GM19455 (cell line): Measurements from ENCODE around the gene ST7.

Experiments used
- ATAC-seq: cut with Tn5 transposase; IDR thresholded peaks from one replicate; pipeline ENCODE4 v1.9.1; 2021; ENCODE audit not compliant: unreplicated experiment

ST7 gene

DNA sequence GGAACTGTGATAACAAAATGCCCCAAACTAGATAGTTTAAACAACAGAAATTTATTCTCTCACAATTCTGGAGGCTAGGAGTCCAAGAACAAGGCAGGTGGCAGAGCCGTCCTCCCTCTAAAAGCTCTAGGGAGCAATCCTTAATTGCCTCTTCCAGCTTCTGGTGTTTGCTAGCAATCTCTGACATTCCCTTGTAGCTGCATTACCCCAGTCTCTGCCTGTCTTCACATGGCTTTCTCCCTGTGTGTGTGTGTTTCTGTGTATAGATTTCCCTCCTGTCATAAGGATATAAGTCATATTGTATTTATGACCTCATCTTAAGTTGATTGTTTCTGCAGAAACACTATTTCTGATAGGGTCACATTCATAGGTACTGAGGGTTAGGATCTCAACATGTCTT, 192.0 kb downstream of the ST7 start:
- ATAC-seq: no peak

GRCh38 chr7:117146059-117146458, 192.8 kb downstream of the ST7 start:
- ATAC-seq: no peak

DNA sequence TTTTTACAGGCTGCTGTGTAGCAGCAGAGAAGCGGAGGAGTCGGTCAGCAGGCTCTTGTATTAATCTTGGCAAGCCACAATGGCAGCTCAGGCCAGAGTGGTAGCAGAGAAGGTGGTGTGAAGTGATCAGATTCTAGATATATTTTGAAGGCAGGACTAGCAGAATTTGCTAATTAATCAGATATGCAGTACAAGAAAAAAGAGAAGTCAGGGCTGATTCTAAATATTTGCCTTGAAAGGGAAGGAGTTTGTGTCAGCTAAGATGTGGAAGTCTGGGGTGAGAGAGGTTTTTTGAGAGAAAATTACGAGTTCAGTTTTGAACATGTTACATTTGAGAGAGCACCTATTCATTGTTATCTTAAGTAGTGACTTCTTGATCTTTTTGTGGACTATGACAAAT, 193.2 kb downstream of the ST7 start:
- ATAC-seq: no peak

DNA sequence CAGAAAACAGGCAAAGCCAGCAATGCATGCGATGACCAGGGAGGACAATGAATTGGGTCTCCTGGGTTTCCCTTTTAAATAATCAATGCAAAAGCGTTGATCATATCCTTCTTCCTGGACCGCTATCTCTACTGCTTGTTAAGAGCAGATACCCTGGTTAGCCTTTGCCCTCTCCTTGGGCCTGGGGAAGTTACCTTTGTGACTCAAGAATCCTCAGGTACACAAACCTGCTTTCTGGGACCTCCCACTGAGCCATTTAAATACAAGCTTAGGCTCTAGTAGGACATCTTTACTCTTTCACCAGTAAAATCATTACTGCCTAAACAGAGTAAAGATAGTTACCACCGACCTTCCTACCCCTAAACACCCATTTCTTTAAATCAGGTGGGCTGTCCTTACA, 195.7 kb downstream of the ST7 start:
- no peak for ATAC-seq

DNA sequence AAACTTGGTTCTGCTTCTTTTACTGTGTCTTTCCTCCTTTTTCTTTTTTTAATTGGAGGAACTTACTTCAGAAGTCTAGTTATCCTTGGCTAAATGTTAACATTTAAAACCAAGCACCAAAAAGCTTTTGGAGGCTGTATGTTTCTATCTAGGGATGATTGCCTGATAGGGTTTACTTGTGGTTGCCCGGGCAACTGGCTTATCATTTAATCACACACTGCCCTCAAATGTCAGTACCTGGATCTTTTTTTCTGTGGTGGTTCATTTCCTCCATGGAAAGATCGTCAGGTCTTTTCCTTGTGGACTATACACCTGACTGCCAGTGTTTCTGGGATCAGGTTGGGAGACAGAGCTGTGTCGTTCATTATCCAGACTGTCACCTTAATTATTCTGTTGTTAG, 196.4 kb downstream of the ST7 start:
- ATAC-seq: no peak

- no peak for ATAC-seq
Observed at GRCh38 chr7:117152213-117153007, 199.1 kb downstream of the ST7 start.

DNA sequence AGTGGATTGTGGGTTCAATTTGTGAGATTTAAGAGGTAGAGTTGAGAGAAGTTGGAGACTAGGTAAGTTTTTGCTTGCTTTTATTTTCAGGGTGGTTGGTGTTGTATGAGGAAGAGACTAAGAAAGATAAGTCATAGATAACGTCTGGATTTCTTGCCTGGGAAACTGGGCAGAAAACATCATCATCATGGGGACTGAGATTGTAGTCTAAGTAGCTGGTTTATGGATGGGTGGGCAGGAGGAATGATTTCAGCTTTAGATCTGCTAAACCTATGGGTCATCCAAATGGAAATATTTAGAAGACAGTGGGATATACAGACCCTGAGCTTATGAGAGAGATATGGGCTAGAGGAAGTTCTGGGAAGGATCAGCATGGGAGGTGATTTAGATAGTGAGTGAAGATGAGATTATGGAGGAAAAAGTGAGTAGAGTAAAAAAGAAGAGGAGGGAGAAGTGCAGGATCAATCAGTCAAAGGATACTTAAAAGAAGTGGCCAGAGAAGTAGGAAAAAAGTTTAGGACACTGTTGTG, 199.8 kb downstream of the ST7 start:
- ATAC-seq: no peak

- no peak for ATAC-seq
Observed at GRCh38 chr7:117154721-117155120, 201.4 kb downstream of the ST7 start.

GRCh38 chr7:117155694-117156093, 202.4 kb downstream of the ST7 start:
- ATAC-seq: no peak

- no peak for ATAC-seq
Observed at GRCh38 chr7:117157241-117158209, 204.2 kb downstream of the ST7 start.

DNA sequence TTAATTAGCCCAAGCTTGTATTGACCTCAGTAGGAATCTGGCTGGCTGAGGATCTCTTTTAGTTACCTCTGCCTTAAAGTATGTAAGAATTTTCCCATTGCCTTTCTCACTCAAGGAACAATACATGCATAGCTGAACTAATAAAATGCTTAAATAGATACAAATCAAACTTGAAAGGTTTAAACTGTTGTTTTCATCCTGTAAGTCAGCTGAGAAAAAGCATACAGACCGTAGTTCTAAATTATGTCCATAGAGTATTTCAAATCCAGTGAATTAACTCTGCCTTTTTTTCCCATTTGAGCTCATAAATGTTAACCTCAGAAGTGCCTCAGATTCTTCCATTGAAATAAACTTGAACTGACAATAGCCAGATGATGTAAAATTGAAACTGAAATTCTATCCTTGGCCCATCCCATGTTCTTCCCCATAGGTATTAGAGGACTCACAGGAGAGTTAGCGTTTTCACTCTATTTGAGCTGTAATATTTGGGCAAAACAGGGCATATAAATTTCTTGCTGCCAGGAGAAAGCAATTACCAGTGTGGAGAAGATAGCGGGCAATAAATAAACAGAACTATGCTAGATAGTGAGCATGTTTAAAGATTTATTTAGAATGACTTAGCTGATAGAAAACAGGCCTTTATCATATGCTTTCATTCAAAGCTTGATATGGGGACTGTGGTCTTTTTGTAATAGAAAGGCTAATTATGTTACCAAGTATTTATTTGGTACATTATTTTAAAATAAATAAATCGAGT, 205.8 kb downstream of the ST7 start:
- no peak for ATAC-seq

DNA sequence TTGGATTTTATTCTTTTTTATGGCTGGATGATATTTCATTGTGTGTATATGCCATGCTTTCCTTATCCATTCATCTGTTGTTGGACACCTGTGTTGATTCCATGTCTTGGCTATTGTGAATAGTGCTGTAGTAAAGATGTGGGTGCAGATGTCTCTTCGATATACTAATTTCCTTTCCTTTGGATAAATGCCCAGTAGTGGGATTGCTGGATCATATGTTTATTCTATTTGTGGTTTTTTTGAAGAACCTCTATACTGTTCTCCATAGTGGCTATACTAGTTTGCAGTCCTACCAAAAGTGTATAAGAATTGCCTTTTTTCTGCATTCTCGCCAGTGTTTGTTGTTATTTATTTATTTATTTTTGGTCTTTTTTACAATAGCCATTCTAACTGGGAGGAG, 209.8 kb downstream of the ST7 start:
- ATAC-seq: no peak

- ATAC-seq: no peak
Observed at GRCh38 chr7:117164620-117165019, 211.3 kb downstream of the ST7 start.

DNA sequence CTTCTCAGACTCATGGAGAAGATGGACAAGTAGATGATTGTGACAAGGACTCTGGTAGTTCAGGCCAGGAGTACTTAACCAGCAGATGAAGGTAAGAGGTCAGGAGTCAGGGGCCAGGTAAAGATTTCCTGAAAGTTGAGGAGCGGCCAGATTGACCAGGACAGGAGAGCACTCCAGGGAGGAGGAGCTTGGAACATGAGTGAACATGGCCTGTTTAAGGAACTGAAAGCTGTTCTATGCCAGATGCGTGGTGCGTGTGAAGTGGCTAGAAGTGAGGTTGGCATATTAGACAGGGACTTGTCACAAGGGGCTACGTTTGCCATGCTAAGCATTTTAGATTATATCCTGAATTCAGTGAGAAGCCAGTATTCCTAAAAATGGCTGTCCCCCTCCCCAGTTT, 212.4 kb downstream of the ST7 start:
- ATAC-seq: peak; percentile 72

- no peak for ATAC-seq
Observed at GRCh38 chr7:117169907-117170306, 216.6 kb downstream of the ST7 start.

- ATAC-seq: no peak
Observed at GRCh38 chr7:117171106-117171505, 217.8 kb downstream of the ST7 start.

- no peak for ATAC-seq
Observed at GRCh38 chr7:117172283-117172682, 219.0 kb downstream of the ST7 start.

GRCh38 chr7:117173035-117173770, 219.9 kb downstream of the ST7 start:
- no peak for ATAC-seq

GRCh38 chr7:117176206-117176605, 222.9 kb downstream of the ST7 start:
- no peak for ATAC-seq

GRCh38 chr7:117178600-117178999, 225.3 kb downstream of the ST7 start:
- ATAC-seq: no peak
